SU-DHL-6 (cell line): ENCODE data around the gene USP13.
"Not testable (repeated sequence)": the region's sequence is repeated elsewhere in the genome, so short reads cannot be mapped to it uniquely, and the experiment has no call there.

Experiments
- H2AFZ ChIP-seq: fragments of 200-600 bp; sonication (generic); 2 replicates; pipeline ENCODE4 v1.6.1; 2014; ENCODE audit warnings: low read depth, mild to moderate bottlenecking, moderate library complexity, mixed read lengths, antibody characterized with exemption, low read length; ENCODE audit not compliant: severe bottlenecking
- H3F3A ChIP-seq: fragments of 200-600 bp; shearing (Covaris generic); 2 replicates; pipeline ENCODE4 v1.6.0; 2016; ENCODE audit warnings: antibody characterized with exemption, mild to moderate bottlenecking; ENCODE audit not compliant: insufficient read depth
- H3K27ac ChIP-seq: fragments of 200-600 bp; sonication (generic); 2 replicates; pipeline ENCODE4 v1.5.1; 2016; ENCODE audit warnings: low read depth, mild to moderate bottlenecking, low read length, moderate library complexity, mixed read lengths
- H3K27me3 ChIP-seq: fragments of 200-600 bp; sonication (generic), shearing (Covaris generic); 2 replicates; pipeline ENCODE4 v1.6.0; 2014; ENCODE audit warnings: mild to moderate bottlenecking, low read length
- H3K36me3 ChIP-seq: fragments of 200-600 bp; sonication (generic); 2 replicates; pipeline ENCODE4 v1.6.1; 2014; ENCODE audit warnings: mild to moderate bottlenecking, low read length, mixed read lengths
- H3K4me2 ChIP-seq: fragments of 300-600, 200-600 bp; shearing (Covaris generic), sonication (generic); 2 replicates; pipeline ENCODE4 v1.6.0; 2014; ENCODE audit warnings: low read length, low read depth, mild to moderate bottlenecking; ENCODE audit not compliant: poor library complexity, severe bottlenecking
- H3K4me3 ChIP-seq: fragments of 200-600 bp; sonication (generic); 2 replicates; pipeline ENCODE4 v1.5.1; 2014; ENCODE audit warnings: antibody characterized with exemption, low read length, mild to moderate bottlenecking, mixed read lengths; ENCODE audit not compliant: insufficient read depth, poor library complexity, severe bottlenecking
- H3K79me2 ChIP-seq: fragments of 200-600 bp; sonication (generic); 2 replicates; pipeline ENCODE4 v1.6.1; 2014; ENCODE audit warnings: mild to moderate bottlenecking, low read length, moderate library complexity; ENCODE audit not compliant: insufficient read depth
- H3K9ac ChIP-seq: fragments of 200-600 bp; sonication (generic); 2 replicates; pipeline ENCODE4 v1.7.0; 2014; ENCODE audit warnings: mild to moderate bottlenecking, low read length
- H3K9me2 ChIP-seq: fragments of 200-600 bp; sonication (generic); replicated peaks from 2 replicates; pipeline ENCODE4 v1.6.1; 2014; ENCODE audit warnings: low read length; ENCODE audit not compliant: insufficient read depth
- H3K9me3 ChIP-seq: fragments of 200-600 bp; sonication (generic); 2 replicates; pipeline ENCODE4 v1.6.1; 2014; ENCODE audit warnings: low read length, mixed read lengths; ENCODE audit not compliant: insufficient read depth
- H4K20me1 ChIP-seq: fragments of 200-600 bp; sonication (generic); 2 replicates; pipeline ENCODE4 v1.6.1; 2014; ENCODE audit warnings: low read depth, mild to moderate bottlenecking, antibody characterized with exemption, low read length, moderate library complexity, mixed read lengths
- EZH2phosphoT487 ChIP-seq: fragments of 200-600 bp; sonication (generic), shearing (Covaris generic); conservative IDR thresholded peaks from 2 replicates; pipeline ENCODE4 v1.6.1; 2018; ENCODE audit warnings: mild to moderate bottlenecking, antibody characterized with exemption, low read length, moderate library complexity, mixed read lengths
- TF ChIP-seq, protein P1 (sequence below): fragments of 200-600 bp; sonication (generic); IDR thresholded peaks from one replicate; pipeline ENCODE4 v1.5.1; 2017; ENCODE audit warnings: antibody characterized with exemption, mild to moderate bottlenecking, low read length, moderate library complexity; ENCODE audit not compliant: insufficient read depth, poor library complexity, severe bottlenecking

The USP13 gene

DNA sequence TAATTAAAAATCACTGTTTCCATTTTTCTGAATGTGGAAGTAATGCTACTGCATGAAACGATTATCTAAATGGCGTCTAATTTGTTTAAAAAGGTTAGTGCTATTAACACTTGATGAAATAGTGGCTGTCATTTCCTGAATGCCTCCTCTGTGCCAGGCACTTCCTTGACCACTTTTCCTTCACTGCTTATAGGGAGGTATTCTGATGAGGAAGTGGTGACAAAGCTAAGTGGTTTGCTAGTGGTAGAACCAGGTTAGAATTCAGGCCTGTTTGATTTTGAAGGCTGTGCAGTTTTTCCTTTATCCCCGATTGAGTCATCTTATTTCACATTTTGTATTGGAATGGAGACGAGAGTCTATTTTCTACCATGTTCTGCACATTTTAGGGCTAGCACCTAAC, 119.0 kb downstream of the USP13 start:
- no peaks in the 10 kb centered on the region for H3K9me2 ChIP-seq
- H3K4me3 ChIP-seq, result no peak overlapping the region
- H3F3A ChIP-seq, result no peaks in the 10 kb centered on the region
- H3K36me3 ChIP-seq, result peaks cover 10% of the 10 kb centered on the region
- H3K27me3 ChIP-seq, result no peaks in the 10 kb centered on the region
- no peak overlapping the region for H3K9ac ChIP-seq
- H3K4me2 ChIP-seq, result no peak overlapping the region
- no peak overlapping the region for H3K27ac ChIP-seq
- no peaks in the 10 kb centered on the region for H3K9me3 ChIP-seq
- no peaks in the 10 kb centered on the region for H4K20me1 ChIP-seq
- no peaks in the 10 kb centered on the region for H3K79me2 ChIP-seq
- TF ChIP-seq, protein P1, sequence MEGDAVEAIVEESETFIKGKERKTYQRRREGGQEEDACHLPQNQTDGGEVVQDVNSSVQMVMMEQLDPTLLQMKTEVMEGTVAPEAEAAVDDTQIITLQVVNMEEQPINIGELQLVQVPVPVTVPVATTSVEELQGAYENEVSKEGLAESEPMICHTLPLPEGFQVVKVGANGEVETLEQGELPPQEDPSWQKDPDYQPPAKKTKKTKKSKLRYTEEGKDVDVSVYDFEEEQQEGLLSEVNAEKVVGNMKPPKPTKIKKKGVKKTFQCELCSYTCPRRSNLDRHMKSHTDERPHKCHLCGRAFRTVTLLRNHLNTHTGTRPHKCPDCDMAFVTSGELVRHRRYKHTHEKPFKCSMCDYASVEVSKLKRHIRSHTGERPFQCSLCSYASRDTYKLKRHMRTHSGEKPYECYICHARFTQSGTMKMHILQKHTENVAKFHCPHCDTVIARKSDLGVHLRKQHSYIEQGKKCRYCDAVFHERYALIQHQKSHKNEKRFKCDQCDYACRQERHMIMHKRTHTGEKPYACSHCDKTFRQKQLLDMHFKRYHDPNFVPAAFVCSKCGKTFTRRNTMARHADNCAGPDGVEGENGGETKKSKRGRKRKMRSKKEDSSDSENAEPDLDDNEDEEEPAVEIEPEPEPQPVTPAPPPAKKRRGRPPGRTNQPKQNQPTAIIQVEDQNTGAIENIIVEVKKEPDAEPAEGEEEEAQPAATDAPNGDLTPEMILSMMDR, result no peak
- no peak for TF ChIP-seq EZH2phosphoT487
- H2AFZ ChIP-seq, result no peak overlapping the region

DNA sequence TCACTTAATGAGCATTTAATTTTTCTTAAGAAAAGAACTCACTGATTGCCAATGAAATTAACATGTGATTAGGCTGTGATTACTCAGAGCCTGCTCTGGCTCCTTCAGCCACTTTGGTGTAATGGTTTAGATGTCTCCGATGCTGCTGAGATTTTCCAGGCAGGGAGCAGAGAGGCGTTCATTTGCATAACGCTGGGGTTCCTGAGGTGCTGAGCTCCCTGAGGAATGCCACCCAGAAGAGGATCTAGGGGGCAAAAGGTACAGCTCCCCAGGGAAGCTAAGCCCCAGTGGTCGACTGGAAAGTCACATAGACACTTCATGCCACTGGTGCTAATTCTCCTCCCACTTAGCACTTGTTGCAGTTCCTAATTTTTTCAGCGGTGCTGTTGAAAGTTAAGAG, 119.5 kb downstream of the USP13 start:
- Histone ChIP-seq H2AFZ (no peak overlapping the region), H3K9ac (no peak overlapping the region), H3K79me2 (no peaks in the 10 kb centered on the region), H3K9me3 (no peaks in the 10 kb centered on the region), H3K9me2 (no peaks in the 10 kb centered on the region), H3K27ac (no peak overlapping the region), H3K4me3 (no peak overlapping the region), H3K27me3 (no peaks in the 10 kb centered on the region), H3K36me3 (peaks cover 12% of the 10 kb centered on the region), H4K20me1 (no peaks in the 10 kb centered on the region), H3F3A (no peaks in the 10 kb centered on the region), H3K4me2 (no peak overlapping the region)
- TF ChIP-seq EZH2phosphoT487, result no peak
- TF ChIP-seq, protein P1, result no peak

DNA sequence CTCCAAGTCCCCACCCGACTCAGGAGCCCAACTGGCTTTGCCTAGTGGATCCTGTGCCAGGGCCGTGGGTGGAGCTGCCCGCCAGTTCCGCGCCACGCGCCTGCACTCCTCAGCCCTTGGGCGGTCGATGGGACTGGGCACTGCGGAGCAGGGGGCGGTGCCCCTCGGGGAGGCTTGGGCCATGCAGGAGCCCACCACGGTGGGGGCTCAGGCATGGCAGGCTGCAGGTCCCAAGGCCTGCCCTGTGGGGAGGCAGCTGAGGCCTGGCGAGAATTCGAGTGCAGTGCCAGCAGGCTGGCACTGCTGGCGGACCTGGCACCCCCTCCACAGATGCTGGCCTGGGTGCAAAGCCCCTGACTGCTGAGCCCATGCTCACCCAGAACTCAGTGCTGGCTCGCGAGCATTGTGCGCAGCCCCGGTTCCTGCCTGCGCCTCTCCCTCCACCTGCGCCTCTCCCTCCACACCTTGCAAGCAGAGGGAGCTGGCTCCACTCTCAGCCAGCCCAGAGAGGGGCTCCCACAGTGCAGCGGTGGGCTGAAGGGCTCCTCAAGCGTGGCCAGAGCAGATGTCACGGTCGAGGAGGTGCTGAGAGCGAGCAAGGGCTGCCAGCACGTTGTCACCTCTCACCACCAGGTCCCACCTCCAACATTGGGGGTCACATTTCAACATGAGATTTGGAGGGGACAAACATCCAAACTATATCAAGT, 122.7 kb downstream of the USP13 start:
- H3F3A ChIP-seq, result no peaks in the 10 kb centered on the region
- no peak overlapping the region for H3K4me2 ChIP-seq
- H3K27ac ChIP-seq, result no peak overlapping the region
- no peaks in the 10 kb centered on the region for H3K27me3 ChIP-seq
- H3K4me3 ChIP-seq, result no peak overlapping the region
- H3K9me2 ChIP-seq, result no peaks in the 10 kb centered on the region
- TF ChIP-seq, protein P1, result no peak
- no peak for TF ChIP-seq EZH2phosphoT487
- peaks cover 12% of the 10 kb centered on the region for H3K36me3 ChIP-seq
- H3K79me2 ChIP-seq, result no peaks in the 10 kb centered on the region
- H2AFZ ChIP-seq, result no peak overlapping the region
- H3K9ac ChIP-seq, result no peak overlapping the region
- no peaks in the 10 kb centered on the region for H4K20me1 ChIP-seq
- H3K9me3 ChIP-seq, result no peaks in the 10 kb centered on the region

- not testable (repeated sequence) for H3K4me2 ChIP-seq, H3K9me3 ChIP-seq, H3F3A ChIP-seq, H3K27me3 ChIP-seq, H4K20me1 ChIP-seq, H3K36me3 ChIP-seq, H3K9ac ChIP-seq, H2AFZ ChIP-seq, H3K27ac ChIP-seq, H3K4me3 ChIP-seq, H3K9me2 ChIP-seq, H3K79me2 ChIP-seq
Observed at GRCh38 chr3:179782841-179783240, 130.0 kb downstream of the USP13 start.
